HG03354 (cell line): Measurements from ENCODE around the gene ADGRD1.
"Not testable (repeated sequence)": the region's sequence is repeated elsewhere in the genome, so short reads cannot be mapped to it uniquely, and the experiment has no call there.

ENCODE experiments used
- ATAC-seq: cut with Tn5 transposase; IDR thresholded peaks from one replicate; pipeline ENCODE4 v1.9.1; 2021; ENCODE audit warnings: mild to moderate bottlenecking; ENCODE audit not compliant: unreplicated experiment, poor library complexity, severe bottlenecking

The ADGRD1 gene

GRCh38 chr12:130936561-130936960 is 17.1 kb upstream of the ADGRD1 start:
- ATAC-seq: no peak

GRCh38 chr12:130937063-130937462 is 16.6 kb upstream of the ADGRD1 start:
- no peak for ATAC-seq

DNA sequence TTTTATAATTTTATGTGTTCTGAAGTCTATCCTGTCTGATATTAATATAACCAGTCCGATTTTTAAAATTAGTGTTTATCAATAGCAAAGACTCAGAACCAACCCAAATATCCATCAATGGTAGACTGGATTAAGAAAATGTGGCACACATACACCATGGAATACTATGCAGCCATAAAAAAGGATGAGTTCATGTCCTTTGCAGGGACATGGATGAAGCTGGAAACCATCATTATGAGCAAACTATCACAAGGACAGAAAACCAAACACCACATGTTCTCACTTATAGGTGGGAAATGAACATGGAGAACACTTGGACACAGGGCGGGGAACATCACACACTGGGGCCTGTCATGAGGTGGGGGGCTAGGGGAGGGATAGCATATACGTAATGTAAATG is 16.2 kb upstream of the ADGRD1 start:
- not testable (repeated sequence) for ATAC-seq

GRCh38 chr12:130938186-130938585 is 15.5 kb upstream of the ADGRD1 start:
- ATAC-seq: no peak

DNA sequence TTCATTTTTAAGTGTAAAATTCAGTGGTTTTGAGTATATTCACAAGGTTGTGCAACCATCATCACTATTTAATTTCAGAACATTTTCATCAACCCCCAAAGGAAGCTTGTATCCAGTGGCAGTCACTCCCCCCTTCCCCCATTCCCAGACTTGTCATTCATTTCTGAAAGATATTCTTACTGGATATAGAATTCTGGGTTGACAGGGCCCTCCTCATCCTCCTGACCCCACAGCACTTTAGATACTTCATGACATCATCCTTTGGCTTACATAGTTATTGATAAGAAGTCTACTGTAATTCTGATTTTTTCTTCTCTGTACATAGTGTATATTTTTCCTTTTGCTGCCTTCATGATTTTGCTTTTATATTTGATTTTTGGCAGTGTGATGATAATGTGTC is 8.8 kb upstream of the ADGRD1 start:
- no peak for ATAC-seq

GRCh38 chr12:130945786-130946492 is 7.8 kb upstream of the ADGRD1 start:
- no peak for ATAC-seq

GRCh38 chr12:130947028-130947613 is 6.6 kb upstream of the ADGRD1 start:
- no peak for ATAC-seq

DNA sequence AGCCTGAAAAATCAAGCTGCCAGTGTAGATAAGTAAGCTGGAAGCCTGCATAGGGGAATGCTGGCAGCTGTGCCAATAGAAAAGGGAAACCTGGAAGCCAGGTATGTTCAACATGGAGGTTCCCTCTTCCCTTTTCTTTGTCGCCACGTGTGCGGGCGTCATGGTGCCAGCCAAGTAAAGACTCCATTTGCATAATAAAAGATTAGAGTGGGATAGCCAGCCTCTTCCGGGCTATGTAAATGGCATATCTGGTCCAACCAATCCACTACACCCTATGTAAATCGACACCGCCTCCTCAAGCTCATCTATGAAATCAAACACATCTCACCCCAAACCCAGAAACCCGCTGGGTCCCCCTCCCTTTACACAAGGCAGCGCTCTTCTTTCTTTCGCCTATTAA is 5.6 kb upstream of the ADGRD1 start:
- no peak for ATAC-seq

- no peak for ATAC-seq
These were observed 5.0 kb upstream of the ADGRD1 start for GRCh38 chr12:130948751-130949150.

DNA sequence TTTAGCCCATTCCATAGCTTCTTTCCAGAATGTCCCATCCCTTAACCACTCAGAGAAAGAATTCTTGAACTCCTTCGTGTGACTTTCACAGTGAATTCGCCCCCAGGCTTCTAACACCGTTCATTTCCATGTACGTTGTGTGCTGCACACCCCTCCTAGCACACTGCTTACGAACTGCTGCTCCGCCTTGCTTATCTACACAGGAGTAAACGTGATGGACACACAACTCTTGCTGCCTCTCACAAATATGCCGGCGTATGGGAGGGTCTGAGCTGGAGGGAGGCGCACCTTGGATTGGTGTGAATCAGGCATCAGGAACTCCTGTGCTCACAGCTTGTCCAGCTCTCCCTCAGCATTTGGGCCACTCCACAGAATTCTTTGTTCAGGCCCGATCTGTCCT is 3.9 kb upstream of the ADGRD1 start:
- ATAC-seq: no peak

DNA sequence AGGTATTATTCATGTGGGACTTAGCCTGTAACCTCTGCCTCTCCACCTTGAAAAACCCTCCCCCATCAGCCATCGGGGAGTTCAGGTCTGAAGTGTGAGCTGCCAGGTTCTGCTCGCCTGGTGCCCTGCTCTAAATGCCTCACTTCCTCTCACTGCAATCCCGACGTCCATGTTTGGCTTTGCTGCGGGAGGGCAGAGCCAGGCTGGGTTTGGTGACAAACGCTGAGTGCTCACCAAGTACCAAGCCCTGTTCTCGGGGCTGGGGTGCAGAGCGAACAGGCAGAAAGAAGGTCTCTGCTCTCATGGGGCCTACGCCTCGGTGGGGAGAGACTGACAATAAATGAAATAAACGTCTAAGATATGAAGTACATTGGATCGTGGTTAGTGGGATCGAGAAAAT is 2.1 kb upstream of the ADGRD1 start:
- ATAC-seq: no peak

DNA sequence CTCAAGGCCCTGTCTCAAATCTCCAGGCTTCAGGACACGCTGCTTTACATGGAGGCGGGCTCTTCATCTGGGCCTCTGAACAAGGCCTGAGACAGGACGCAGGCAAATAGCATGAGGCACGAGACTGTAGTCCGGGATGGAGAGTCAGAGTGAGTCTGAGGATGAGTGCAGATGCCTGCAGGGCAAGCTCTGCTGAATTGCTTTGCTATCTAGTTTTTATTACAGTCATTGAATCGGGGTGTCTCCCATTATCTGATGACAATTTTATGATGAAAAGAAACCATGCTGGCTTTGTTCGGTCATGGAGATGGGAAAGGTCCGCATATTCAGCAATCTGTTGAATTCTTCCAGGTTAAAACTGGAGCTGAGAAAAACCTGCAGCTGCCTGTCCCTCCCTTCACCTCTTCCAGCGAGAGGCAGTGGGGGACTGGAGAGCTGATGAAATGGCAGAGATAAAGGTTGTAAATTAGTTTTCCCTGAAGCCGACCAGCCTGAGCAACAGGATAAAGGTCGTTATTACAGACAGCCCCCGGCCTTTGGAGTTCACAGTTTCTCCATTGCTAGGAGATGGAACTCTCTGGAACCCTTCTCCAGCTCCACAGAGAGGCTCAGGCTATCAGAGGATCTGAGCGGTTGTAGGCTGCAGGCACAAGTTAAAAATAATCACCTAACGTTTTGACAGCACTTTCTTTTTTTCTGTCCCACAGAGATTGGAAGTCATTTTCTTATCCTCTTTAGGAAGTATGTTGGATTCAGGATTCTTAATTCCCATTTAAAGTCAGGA is 1.3 kb upstream of the ADGRD1 start:
- no peak for ATAC-seq

DNA sequence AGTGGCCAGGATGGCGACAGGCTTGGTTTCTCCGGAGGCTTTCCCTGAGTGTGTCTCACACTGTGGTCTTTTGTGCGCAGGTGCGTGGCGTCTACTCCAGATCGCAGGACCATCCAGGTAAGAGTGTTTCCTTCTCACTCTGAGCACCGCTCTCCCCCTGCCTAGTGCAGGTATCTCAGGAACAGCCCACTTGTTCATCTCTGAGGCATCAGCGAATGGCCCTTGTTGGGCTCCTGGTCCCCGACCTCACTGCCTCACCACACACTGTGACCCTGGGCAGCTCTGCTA is 781 bp downstream of the ADGRD1 start:
- ATAC-seq: no peak

DNA sequence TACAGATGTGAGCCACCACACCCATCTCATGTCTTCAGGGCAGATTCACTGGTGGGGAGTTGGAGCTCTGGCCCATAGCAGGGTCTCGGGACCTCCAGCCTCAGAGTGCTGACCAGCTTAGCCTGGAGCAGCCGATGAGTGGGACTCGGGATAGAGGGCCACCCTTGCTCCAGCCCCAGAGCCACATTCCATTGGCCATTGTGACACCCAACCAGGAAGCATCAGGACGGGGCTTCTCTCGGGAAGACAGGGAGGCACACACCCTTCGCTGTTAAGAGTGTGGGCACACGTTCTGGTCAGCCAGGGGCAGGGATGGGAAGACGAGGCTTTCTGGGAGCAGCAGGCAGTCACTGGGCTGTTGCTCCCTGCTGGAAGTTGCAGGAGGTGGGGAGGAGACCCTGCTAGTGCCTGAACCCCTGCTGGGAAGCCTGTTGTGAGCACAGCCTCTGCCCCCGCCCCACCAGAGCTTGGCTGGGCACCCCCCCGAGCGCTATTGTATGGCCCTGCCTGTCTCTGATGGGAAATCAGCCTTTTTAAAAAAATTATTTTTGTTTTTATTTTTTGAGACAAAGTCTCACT is 1.6 kb downstream of the ADGRD1 start:
- no peak for ATAC-seq

DNA sequence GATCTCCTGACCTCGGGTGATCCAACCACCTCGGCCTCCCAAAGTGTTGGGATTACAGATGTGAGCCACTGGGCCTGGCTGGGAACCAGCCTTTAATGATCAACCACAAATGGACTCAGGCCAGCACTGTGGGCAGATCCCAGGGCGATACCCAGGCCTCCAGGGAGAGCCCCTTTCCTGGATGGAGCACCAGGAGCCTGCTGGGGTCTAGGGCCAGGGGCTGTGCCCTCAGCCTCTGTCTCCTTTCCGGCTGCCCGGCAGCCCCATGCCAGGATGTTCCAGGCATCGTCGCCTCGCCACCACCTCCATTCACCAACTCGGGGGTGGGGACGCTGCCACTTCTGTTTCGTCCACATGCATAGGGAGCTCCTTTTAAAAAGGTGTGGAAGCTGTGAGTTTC is 2.3 kb downstream of the ADGRD1 start:
- no peak for ATAC-seq

GRCh38 chr12:130956456-130957303 is 3.0 kb downstream of the ADGRD1 start:
- no peak for ATAC-seq

- no peak for ATAC-seq
These were observed 3.6 kb downstream of the ADGRD1 start for GRCh38 chr12:130957304-130957621.

DNA sequence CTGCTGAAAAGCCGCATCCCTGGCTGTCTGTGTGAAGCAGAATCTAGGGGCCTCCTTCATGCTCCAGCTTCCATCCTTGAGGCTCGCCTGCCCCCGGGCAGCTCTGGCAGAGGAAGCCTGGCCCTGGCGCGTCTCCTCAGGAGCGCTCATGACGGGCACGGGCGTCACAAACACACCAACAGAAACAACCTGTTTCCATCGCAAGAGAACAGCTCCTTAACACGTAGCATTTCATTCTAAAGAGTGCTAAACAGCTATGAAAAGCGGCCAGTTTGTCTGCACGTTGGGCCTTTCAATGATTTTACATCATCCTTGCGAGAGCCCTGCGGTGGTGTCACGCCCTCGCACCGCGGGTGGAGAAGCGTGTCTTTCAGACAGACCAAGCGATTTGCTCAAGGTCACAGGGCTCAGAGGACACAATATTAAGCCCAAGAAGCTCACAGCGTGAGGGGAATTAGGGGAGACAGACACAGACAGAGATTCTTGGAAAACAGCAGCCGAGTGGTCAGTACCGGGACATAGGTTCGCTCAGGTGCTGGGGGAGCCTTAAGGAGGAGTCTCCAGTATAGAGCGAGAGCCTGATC is 4.9 kb downstream of the ADGRD1 start:
- no peak for ATAC-seq

DNA sequence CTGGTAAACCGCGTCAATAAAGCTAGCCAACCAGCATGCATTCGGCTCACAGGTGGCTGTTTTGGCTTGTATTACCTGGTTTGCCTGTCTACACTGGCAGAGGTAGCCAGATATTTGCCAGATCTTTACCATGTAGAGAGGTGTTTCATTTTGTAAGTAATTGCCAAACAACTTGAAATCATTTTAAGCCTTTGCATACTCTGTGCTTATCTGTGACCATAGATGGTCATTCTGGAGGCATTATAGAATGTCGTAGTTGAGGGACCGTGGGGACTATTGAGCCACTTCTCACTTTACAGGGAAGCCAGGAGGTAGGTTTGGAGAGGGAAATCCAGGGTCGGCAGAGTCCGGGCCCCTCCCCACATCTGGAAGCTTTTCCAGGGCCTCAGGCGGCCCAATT is 5.9 kb downstream of the ADGRD1 start:
- ATAC-seq: no peak

DNA sequence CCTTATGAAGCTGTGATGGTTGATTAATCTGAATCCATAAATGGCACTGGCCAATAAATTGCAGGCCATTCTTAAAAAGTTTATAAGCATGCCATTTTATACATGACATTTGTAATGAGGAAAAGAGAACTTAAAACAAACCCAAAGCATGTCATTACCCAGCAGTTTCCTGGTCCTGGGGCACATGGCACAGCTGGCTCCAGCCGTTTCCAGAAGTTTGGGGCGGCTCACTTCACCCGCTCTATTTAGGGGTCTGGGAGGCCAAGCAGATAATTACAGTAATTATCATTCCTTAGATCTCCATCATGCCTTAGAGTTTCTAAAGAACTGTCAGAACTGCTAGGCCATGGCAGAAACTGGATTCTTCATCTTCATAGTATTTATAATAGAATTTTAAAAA is 6.4 kb downstream of the ADGRD1 start:
- no peak for ATAC-seq
